T-helper 2 cell treated with Interferon-gamma antibody and Interleukin-4, amounts not matched to agents 100 ng/mL and 5 ng/mL, for 36 hours (primary cell): ENCODE measurements around the gene SOX5. TPM values are rescaled to one million over a fixed set of nuclear protein-coding genes. Genes with fewer than 3 reads are reported as not detected.
"Not testable (repeated sequence)": the region's sequence is repeated elsewhere in the genome, so short reads cannot be mapped to it uniquely, and the experiment has no call there.

Experiments used
- intact Hi-C: fragments of 100-400 bp; cut with micrococcal nuclease; formaldehyde crosslinking; loops from one replicate; pipeline ENCODE4 v1.15.1; 2023
- total RNA-seq: library from RNA; stranded (reverse); gene quantifications from 2 replicates; pipeline ENCODE4 v1.2.3, GENCODE V29; 2022

SOX5 gene
- total RNA-seq, 1 donor from 2014 or later, result not detected

DNA sequence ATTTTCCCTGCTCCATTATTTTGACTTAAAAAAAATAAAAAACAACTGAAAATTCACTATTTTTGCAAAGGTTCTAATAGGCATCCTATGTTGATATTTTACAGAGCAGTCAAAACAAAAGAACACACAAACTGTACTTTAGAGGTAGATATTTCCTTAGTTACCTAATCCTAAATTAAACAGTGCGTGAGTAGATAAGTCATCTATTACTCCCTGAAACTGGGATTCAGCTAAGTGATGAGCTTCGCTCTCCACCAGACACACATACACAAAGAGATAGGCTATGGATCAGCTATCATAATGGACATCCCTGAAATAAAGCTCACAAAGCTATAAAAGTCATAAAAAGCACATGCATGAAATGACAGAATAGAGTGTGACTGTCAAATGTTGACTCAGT, 398.7 kb downstream of the SOX5 start:
- intact Hi-C loops, result no loop called here

DNA sequence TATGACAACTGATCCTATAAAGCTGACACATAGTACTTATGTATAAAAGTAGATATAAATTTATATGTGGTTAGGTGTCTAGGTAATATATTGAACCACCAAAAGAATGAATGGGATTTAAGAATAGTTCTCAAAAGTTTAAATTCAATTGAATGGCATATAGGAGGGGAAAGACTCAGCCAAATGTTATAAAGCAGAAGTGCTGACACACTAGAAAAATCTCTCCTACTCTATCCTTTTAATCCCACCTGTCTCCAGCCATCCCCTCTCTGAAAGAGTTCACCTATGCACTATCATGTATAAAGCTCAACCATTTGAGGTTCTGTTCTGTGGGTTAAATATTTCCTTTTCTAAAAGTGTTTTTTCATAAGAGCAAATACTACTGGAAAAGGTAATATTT, 400.7 kb downstream of the SOX5 start:
- intact Hi-C loops, result no loop called here

DNA sequence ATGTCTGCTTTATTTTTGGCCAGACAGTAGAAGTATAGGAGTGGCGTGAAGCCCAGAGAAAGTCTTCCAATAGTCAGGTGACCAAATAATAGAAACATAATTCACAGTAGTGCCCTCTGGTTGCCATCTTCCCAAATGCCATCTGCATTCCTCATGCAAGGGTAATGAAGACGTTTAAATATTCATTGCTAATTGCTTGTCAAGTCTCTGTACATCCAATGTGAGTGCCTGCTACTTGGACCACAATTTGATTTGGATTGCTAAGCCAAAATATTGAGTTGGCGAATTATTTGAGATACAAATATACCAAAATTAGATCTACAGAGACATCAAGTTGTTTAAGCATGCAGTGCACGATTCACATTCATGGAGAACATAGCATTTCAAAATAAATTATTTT, 402.7 kb downstream of the SOX5 start:
- intact Hi-C loops, result no loop called here

DNA sequence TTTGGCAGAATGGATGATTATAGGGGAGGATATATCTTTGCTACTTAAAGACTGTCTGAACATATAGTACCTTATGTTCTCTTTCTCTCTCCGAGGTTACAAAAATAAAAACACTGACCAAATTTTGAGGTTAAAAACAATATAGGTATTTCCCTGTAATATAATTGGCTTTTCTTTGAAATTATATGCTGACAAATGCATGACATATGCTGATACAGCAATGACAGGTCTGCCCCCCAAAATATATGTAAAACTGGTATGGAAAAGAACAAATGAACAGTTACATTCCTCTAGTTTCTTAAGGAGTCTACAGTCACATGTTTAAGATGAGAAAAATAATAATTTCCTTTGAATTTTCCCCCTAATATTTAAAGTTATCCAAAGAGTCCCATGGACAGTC, 405.7 kb downstream of the SOX5 start:
- intact Hi-C loops, result no loop called here

DNA sequence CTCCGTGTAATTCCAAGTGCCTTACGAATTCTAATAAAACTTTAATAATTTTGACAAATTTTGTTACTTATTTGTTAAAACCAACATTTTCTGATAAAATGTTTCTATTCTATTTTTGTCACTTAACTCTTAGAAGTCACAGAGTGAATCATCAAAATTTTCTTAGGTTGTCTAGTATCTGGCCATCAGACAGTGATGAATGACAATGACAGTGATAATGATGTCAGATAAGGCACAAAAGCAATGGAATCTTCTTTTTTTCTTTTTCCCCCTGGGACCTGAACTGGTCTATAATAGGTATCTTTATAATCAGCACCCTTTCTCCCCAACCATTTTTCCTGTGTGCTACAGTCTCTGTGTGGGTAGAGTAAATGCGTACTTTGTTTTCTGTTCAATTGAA, 407.3 kb downstream of the SOX5 start:
- intact Hi-C loops, result no loop called here

DNA sequence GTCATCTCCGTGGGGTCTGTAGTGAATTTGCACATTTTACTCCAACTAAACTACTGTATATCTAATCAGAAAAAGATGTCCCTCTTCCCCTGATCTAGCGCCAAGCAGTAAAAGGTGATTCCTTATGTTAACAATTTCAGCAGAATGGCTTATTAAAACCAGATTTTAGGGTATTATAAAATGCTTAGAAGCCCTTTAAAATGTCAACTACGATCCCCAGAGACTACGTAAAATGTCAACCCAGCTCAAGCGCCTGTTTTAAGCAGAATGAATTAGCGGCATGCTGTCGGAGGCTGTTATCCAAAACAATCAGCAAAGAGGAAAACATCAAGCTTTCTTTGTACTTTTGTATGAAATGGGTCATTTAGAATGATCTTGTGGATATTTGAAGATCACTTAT, 408.9 kb downstream of the SOX5 start:
- intact Hi-C loops, result no loop called here

DNA sequence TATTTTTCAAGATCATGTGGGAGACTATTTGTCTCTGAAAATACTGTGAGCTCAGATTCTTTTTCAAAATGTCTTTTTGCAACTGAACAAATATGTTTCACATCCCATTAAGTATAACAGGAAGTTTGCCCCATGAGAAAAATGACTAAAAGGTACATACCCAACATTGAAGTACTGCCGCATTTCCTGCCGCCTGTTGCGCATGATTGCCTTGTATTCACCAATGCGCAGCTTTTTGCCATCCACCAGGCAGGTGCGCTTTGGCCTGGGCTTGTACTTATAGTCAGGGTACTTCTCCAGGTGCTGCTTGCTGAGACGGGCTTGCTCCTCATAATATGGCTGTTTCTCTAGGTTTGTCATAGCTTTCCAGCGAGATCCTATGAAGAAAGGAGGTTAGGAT, 413.2 kb downstream of the SOX5 start:
- intact Hi-C loops, result no loop called here

DNA sequence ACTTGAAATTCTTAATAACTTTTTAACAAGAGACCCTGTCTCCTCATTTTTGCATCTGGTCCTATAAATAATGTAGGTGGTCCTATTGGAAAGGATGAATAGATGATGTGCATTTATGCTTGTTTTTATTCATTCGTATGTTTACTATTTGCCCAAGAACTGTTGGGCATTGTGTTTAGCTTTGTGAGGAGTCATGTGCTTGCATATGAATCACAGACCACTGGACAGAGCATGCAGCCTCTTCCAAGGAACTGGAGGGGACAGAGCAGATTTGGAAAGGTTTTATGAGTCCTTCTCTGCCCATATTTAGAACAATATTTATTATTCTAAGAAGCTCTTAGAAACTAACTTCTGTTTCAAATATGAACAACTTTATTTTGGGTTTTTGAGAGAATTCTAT, 414.0 kb downstream of the SOX5 start:
- intact Hi-C loops, result no loop called here

DNA sequence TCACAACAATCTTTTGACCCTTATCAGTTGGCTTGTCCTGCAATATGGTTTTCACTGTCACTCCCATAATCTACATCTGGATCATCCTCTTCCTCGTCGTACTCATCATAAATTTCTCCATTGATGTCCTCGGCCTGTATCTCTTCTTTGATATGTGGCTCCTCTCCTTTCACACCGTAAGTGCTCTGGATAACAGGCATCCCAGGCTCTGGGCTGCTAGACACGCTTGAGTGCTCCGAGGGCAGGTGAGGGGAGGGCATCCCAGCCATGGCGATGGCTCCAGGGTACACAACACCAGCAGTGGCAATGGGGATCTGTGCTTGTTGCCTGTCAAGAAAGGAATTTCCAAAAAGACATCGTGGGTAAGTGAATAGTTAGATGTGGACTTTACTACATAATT, 415.3 kb downstream of the SOX5 start:
- intact Hi-C loops, result no loop called here

DNA sequence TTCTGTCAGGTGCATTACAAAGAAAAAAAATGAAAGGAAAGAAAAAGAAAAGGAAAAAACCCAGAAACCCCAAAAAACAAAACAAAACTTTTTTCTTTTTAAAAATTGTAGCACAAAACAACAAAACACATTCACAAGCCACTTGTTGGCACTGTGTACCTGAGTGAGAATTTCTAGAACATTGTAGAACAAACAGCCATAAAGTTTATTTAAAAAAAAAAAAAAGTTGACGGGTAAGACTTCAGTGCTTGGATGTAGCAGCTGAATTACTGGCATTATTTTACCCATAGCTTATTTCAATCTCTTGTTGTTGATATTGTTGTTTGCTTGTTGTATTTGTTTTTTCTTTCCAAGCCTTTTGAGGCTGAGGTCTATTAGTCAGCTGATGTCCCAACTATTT, 415.8 kb downstream of the SOX5 start:
- intact Hi-C loops, result no loop called here

DNA sequence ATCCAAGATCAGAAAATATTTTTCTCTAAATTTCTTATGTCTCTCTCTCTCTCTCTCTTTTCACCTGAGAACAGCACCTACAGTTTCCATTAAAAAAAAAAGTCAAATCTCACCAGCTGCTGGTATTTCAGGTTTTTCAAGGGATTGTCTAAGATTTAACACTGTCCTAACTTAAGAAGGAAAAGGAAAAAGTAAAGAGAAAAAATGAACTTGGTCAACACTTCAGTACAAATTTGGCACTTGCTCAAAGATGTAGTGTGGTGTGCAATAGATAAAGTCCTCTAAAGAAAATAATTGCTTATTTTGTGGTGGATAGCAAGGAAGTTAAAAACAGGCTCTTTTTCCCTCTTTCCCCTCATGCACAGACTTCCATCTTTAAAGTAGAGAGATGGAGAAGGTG, 416.2 kb downstream of the SOX5 start:
- intact Hi-C loops, result no loop called here

DNA sequence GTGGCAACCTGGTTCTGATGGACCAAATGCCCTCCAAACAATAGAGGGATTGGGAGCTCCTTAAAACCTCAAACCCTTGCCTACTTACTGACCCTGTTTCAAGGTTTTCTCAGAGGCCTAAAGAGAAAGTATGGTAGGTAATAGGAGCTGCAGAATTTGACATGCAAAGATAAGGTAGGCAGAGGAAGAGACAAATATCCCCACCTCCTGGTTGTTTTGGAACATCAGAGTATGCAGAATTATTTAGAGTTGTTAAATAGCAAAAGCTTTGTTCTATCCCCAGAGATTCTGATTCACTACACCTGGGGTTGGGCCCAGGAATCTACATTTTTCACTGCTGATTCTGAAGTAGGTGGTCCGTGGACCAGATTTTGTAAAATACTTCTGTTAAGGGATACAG, 421.2 kb downstream of the SOX5 start:
- intact Hi-C loops, result no loop called here

DNA sequence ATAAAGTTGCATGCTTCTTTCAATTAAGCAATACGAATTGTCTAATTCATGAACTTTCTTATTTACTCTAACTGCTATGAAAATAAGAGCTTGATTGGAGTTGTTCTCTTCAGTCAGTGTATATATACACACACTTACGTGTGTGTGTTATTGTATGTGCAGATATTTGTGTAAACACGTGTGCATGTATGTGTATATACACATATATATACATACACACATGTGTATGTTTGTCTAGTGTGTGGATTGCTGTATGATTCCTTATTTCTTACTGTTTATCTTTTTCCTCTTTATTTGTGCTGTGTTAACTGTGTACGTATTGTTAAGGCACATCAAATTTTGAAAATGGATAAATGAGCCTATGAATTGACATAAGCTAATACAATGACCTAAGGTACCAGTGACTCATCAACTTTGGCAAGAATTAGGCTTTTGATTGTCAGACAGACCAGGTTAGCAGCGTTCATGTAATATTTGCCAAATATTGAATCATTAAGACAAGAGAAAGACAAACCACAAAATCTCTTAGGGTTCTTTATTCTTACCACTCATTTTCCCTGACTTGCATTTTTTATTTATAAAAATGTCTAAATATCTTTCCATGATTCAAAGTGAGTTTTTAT, 423.9 kb downstream of the SOX5 start:
- intact Hi-C loops, result no loop called here

DNA sequence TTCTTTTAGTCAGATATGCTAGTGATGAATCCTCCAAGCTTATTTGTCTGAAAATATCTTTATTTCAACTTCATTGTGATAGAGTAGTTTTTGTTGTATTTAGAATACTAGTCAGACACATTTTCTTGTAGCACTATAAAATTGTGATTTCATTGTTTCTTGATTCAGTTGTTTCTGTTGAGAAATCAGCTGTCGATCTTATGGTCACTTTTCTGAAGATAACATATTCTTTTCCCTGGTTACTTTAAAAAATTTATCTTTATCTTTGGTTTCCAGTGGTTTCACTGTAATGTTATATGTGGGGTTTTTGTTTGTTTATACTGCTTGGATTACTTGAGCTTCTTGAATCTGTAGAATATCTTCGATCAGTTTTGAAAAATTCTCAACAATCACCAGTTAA, 426.1 kb downstream of the SOX5 start:
- intact Hi-C loops, result no loop called here

DNA sequence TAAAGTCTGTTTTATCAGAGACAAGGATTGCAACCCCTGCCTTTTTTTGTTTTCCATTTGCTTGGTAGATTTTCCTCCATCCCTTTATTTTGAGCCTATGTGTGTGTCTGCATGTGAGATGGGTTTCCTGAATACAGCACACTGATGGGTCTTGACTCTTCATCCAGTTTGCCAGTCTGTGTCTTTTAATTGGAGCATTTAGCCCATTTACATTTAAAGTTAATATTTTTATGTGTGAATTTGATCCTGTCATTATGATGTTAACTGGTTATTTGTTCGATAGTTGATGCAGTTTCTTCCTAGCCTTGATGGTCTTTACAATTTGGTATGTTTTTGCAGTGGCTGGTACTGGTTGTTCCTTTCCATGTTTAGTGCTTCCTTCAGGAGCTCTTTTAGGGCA, 430.0 kb downstream of the SOX5 start:
- intact Hi-C loops, result not testable (repeated sequence)

DNA sequence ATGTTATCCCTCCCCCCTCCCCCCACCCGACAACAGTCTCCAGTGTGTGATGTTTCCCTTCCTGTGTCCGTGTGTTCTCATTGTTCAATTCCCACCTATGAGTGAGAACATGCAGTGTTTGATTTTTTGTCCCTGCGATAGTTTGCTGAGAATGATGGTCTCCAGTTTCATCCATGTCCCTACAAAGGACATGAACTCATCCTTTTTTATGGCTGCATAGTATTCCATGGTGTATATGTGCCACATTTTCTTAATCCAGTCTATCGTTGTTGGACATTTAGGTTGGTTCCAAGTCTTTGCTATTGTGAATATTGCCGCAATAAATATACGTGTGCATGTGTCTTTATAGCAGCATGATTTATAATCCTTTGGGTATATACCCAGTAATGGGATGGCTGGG, 433.7 kb downstream of the SOX5 start:
- intact Hi-C loops, result not testable (repeated sequence)

DNA sequence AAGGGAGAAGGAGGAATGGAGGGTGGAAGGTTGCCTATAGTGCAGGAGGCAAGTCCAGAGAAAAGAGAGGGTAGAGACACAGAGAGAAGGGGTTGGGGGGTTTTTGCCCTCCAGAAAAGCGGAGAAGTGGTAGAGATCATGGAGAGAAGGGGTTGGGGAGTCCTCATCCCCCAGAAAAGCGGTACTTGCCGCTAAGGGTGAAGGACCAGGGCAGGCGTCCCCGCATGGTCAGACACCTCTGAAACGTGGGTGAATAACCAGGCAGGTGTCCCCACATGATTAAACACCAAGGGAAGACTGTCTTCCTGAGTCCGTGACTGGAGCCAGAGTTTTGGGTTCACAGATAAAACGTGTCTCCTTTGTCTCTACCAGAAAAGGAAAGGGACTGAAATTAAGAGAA, 439.0 kb downstream of the SOX5 start:
- intact Hi-C loops, result no loop called here

DNA sequence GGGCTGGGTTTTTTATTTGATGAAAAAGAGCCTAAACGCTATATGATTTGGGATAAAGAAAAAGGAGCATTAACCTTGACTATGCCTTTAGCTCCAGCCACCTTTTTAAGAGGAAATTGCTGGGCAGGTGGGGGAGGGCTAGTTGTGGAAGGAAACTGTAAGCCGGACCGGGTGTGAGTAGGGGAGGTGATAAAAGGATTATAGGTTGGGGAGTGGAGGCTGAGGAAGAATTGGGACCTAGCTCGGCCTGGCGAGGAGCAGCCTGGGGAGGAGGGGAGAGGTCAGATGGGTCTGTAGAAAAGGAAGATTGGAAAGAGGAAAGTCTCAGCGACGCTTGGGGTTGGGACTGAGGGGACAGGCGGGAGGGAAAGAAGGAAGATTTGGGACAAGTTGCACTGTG, 439.6 kb downstream of the SOX5 start:
- intact Hi-C loops, result not testable (repeated sequence)

DNA sequence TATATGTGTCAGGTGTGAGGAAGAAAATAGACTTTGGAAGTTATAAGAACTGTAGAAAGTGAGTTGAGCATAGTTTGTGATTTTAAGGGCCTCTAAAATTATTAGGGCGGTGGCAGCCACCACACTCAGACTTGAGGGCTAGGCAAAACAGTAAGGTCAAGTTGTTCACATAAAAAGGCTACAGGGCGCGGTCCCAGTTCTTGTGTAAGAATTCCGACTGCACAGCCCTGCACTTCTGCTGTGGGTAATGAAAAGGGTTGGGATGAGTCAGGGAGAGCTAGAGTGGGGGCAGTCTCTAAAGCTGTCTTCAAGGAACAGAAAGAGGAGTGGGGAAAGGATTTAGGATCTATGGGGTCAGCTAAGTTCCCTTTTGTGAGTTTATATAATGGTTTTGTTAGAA, 441.7 kb downstream of the SOX5 start:
- intact Hi-C loops, result not testable (repeated sequence)

DNA sequence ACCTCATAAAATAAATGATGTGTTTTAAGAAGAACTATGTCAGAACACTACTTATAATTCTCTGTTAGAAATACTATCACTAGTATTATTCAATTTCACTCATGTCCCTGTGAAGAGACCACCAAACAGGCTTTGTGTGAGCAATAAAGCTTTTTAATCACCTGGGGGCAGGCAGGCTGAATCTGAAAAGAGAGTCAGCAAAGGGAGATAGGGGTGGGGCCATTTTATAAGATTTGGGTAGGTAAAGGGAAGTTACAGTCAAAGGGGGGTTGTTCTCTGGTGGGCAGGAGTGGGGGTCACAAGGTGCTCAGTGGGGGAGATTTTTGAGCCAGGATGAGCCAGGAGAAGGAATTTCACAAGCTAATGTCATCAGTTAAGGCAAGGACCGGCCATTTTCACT, 443.7 kb downstream of the SOX5 start:
- intact Hi-C loops, result not testable (repeated sequence)

DNA sequence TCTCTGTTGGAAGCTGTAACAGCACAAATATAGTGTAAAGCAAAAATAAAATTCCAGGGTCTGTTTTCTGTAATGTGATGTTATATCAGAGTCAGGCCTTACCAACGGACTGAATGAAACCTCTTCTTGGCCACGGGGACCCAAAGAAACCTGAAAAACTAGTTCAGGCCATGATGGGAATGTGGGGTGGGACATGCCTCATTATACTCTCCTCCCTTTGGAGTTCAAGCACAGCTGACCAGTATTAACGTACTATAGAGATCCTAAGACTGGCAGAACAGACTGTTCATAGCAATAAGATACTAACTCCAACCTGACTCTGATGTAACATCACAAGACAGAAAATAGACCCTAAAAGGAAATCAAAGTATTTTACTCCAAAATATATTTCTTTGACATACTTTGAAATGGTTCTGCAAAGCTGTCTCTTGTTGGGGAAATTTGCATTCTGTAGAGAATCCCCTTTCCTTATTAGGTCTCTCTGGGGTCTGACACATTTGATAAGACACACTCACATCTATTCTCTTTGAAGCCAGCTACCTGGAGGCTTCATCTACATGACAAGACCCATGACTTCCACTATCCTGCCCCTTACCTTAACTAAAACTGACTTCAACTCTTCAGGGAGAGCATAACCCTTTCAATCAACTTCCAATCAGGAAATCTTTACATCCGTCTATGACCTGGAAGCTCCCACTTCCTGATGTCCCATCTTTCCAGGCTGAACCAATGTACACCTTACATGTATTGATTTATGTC, 444.6 kb downstream of the SOX5 start:
- intact Hi-C loops, result no loop called here

DNA sequence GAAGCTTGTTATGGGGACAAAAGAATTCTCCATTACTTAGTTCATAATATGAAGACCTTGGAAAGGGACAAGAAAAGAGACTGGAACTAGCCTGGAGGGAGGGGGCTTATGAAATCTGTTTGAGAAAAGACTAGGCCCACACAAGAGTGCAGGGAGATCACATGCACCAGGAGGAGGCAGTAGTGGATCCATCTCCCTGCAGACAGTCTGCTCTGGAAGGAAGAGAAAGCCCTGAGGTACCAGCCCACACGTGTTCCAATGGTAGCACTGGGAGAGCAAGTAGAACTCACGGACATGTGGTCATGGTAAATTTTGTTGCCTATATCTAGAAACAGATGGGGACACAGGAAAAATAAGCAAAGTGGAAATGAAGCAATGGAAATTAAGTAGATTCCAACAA, 445.4 kb downstream of the SOX5 start:
- intact Hi-C loops, result no loop called here

DNA sequence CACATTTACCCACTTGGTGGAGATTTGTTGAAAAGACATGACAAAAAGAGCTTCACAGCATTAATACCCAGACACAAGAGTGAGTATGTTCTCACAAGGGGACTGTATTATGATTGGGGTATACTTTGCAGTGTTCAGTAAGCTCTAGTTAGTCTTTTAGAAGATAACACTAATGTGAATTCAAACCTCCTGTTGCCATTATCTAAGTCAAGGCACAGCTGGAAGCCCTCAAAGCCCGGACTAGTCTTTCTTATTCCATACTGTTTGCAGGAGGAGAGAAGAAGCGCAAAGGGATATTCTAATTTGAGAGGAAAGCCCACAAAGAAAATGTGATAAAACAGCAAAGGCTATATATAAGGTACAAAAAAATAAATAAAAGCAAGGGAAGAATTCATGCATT, 445.9 kb downstream of the SOX5 start:
- intact Hi-C loops, result no loop called here
